Stimulated activated CD4-positive, alpha-beta T cell treated with anti-CD3 and anti-CD28 coated beads, Interleukin-1b, Interleukin-23, amount 100 ng/mL, for 1 hour (primary cell): Measurements from ENCODE around the gene KRTAP13-2.

ENCODE experiments used
- DNase-seq, 2 donors: peaks; one replicate each; pipeline ENCODE4 v3.0.0-alpha.2; 2020; ENCODE audit warnings: low read depth in 2 of 2

Gene KRTAP13-2, protein sequence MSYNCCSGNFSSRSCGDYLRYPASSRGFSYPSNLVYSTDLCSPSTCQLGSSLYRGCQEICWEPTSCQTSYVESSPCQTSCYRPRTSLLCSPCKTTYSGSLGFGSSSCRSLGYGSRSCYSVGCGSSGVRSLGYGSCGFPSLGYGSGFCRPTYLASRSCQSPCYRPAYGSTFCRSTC

DNA sequence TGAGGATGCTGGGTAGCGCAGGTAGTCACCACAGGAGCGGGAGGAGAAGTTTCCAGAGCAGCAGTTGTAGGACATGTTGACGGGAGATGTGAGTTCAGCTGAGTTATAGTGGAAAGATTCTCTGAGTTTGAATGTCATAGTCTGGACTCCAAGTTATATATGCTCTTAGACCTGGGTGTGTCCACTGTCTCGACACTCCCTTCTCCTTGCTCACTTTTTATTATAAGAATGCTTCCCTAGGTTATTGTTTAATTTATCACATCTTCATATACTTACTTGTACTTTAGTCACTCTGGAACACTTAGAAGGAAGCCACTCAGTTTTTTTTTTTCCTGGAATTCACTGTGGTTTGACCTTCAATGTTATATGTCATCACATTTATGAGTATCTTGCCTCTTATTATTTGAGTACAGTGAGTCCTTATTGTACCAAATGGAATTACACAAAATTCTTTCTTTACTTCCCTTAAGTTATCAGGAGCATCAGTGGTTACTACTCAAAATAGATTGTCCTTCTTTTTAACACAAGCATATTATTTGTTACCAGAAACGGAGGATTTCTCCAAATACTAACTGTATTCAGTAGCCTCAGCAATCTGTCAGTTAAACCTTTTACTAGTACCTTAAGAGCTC, at the start of gene KRTAP13-2:
TSS of gene KRTAP13-2 (minus strand) at position 133 of the 632 bp plus-strand sequence. CDS start at position 75, 58 bp downstream.
- no peak for DNase-seq

DNA sequence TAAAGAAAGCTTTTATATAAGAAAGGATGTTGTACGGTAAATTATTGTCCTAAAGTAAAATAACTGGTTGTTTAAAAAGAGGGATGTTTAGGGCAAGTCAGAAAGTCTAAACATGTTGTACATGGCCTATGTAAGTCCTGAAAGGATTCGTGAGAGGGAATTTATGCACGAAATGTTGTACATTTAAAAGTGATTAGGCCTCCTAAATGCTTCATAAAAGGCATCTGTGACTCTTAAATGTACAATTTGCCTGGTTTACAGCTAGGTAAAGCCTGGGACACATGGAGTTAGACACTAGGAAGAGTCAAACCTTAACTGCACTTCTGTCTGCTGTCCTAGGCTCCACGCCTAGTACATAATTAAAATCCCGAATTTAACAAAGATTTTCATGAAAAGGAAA, 43.9 kb upstream of the KRTAP13-2 start:
- no peak for DNase-seq

DNA sequence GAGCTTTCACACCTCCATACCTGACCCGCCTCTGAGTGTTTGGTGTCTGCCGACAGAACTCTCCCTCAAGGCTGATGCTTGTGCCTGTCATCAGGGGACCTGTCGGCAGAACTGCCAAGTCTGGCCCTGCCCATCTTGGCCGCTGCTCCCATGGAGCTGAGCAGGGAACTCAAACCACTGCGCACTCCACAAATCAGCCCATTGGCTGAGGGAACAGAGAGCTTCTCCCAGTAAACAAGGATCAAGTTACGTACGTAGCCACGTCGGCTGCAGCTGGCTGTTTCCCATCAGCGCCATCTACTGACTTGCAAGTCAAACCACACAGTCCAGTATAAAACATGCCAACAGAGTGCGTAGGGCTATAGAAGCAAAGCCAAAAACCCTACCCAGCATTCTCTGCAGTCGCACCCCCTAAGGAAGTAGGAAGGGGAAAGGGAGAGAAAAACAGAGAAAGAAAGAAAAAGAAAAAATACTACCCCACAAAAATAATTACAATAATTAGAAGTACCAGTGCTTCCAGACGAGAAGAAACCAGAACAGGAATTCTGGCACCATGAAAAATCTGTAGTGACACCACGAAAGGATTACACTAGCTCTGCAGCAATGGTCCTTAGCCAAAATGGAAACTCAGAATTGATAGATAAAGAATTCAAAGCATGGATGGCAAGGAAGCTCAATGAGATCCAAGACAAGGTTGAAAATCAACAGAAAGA, 36.9 kb upstream of the KRTAP13-2 start:
- DNase-seq = no peak

DNA sequence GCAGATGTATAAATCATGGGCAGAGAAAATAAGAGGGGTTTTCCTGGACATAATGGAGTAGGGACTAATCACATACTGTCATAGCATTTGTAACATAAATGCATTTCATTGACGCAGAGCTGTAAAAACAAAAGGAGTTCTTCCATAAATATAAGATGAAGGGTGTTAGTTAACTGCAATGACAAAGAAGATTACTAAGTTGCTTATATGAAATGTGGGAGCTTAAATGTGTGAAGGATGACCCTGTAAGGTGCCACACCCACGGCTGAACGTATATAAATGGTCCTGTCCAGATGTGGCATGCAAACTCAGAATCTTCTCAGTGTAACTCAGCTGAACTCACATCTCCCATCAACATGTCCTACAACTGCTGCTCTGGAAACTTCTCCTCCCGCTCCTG, 23.7 kb upstream of the KRTAP13-2 start, which contains the start of gene KRTAP13-1:
TSS of gene KRTAP13-1 (plus strand) at position 301 of the 400 bp plus-strand sequence. CDS start at position 357, 56 bp downstream.
- DNase-seq = no peak

DNA sequence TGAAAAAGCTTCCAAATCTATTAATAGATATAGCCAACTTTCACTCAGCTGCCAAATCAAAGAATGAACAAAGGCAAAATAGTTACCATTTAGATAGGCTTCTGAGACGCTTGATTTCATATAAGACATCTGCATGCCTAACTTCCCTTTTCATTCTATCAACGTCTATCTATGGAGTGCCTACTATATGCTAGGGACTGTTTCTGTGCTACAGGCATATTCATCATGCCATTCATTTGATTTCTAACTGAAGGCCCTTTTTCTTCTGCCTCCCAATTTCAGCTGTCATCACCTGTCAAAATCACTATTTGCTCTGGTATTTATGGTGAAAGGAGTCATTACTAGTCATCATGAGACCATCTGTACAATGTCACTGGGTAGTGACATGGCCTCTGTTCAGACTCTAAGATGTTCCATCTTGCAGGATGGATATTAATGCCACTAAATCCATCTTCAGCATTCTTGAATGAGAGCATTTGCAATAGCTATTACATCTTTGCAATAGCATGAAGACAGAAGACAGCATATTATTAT, 19.5 kb upstream of the KRTAP13-2 start:
- no peak for DNase-seq

DNA sequence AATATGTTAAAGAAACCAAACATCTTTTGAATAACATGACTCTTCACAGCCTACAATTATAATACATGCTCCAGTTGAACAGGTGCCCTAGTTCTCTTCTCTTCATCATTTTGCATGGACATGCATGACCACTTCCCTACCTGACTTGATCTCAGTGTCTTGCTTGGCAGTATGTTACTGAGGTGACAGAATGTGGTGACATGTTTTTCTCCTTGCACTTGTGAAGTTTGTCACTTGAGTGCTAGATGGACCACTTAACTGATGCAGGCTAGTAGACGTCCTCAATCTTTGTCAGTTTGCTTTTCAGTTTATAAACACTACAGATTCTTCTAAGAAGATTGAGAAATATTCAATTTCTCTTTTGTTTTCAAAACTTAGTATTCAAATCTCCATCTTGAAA, 10.1 kb upstream of the KRTAP13-2 start:
- DNase-seq = no peak

DNA sequence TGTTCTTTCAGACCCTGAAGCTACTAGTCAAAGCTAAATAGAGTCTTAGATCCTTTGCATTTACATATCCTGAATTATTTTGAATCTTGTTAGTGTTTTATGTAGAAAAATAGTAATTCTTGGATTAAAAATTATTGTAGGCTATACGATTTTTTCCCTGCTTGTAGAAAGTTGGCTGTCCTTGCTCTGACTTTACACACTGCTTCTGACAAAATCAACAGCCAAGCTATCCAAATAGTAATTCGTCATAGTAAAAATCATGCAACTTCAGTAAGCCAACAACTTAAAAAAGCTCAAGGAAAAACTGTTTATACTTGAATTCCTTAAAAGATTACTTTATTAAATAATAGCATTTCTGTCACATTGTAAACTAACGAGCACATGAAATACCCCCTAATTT, 16.2 kb downstream of the KRTAP13-2 start:
- no peak for DNase-seq

DNA sequence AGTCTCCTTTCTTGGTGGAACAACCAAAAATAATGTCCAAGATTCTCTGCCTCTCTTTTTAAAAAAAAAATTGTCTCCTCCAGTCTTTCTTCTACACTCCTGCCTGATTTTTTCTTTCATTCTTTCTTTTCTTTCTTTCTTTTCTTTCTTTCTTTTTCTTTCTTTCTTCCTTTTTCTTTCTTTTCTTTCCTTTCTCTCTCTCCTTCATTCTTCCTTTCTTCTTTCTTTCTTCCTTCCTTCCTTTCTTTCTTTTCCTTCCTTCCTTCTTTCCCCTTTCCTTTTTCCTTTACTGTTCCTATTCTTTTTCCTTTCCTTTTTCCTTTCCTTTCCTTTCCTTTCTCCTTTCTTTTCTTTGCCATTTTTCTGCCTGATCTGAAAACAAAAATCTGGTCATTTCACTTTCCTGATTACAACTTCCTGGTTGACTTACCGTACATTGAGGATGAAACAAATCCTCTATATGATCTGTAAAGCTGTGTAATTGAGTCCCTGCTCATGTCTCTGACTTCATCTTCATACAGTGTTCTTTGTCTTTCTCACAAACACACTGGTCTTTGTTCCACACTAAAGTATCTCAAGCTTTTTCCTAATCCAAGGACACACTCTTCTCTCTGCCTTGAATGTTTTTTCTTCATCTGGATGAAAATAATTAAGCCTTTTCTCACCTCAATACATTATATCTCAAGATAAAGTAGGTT, 17.6 kb downstream of the KRTAP13-2 start:
- no peak for DNase-seq

DNA sequence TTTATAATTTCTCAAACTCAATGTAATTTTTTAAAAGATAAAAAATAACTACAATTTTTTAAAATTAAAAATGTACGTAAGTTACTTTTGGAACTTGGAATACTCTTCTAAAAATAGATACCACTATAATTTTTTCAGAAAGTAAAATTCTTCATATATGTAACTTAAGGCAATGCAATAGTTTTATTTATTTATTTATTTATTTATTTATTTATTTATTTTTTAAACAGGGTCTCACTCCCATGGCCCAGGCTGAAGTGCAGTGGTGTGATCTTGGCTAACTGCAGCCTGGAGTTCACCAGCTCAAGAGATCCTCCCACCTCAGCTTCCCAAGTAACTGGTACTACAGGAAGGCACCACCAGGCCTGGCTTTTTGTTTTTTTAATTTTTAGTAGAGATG, 20.5 kb downstream of the KRTAP13-2 start:
- DNase-seq = no peak

DNA sequence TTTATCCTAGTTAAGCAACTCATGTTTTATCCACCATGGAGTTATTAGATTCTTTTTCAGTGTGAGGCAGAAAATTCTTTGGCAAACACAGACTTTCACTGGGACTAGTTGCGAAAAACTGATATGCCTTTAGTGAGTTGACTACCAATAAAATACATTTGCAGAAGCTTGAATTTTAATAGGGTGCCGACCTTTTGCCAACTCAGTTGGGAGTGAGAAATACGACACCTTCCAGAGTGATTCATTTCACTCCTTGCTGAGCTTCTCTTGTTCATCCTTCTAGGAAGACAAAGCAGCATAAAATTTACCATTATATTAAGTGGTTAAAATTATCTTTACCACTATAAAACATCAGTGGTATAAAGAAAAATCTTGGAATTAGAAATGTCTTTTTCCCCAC, 22.5 kb downstream of the KRTAP13-2 start:
- DNase-seq = no peak

DNA sequence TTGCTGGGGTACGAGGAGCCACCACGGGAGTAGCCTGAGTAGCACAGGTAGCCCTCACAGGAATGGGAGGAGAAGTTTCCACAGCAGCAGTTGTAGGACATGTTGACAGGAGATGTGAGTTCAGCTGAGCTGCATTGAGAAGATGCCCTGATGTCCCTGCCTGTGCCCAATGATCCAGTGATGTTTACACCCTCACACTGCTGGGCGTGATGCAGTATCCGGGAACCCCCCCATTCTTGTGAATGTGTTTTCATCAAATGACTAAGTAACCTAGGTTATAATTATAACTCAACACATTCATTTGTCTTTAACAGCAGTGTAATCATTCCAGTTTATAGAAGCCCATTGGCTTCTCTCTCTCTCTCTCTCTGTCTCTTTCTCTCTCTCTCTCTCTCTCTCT, 23.6 kb downstream of the KRTAP13-2 start, which contains the start of gene KRTAP23-1:
TSS of gene KRTAP23-1 (minus strand) at position 101 of the 400 bp plus-strand sequence. CDS start at position 101, 0 bp downstream.
- no peak for DNase-seq

DNA sequence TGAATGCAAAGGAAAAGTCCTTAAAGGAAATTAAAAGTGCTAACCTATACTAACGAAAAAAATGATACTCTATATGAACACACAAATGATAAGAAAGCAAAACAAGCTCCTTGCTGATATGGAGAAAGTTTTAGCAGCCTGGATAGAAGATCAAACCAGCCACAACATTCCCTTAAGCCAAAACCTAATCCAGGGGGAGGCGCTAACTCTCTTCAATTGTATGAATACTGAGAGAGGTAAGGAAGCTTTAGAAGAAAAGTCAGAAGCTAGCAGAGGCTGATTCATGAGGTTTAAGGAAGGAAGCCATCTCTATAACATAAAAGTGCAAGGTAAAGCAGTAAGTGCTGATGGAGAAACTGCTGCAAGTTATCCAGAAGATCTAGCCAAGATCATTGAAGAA, 27.1 kb downstream of the KRTAP13-2 start:
- DNase-seq = no peak

DNA sequence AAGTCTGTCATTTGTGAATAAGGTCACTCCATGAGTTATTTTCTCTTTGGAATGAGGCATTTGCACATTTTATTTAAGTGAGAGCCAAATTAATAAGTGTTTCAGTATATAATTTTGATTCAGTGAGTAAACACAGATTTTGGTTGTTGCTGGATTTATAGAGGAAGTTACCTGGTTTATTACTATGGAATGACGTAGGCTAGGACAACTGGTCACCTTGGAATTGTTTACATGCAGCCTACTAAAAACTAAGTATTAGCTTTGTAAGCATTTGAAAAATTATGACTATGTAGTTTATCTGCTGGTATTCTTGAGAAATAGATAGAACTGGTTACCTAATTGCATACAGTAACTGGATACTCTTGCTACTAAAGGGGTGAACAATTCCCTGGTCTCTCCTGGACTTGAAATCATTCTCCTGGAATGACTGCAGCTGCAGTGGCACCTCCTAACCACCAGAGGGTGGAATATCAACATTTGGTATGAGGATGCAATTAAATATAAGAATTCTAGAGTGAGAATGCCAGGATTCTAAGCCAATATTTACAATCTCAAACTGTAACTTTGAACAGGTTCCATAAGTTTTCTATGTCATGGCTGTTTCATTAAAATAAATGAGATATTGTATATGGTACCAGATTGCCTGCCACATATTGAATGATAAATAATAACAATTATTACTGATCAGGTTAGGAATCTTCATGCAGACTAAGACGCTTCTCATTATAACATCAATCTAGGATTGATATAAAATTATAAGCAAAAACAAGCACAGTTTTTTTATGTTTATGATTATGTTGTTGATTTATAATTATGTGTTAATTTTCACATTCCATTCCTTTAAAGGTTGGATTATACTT, 31.1 kb downstream of the KRTAP13-2 start:
- DNase-seq = peak in 1 of 2 donors; percentile 9

DNA sequence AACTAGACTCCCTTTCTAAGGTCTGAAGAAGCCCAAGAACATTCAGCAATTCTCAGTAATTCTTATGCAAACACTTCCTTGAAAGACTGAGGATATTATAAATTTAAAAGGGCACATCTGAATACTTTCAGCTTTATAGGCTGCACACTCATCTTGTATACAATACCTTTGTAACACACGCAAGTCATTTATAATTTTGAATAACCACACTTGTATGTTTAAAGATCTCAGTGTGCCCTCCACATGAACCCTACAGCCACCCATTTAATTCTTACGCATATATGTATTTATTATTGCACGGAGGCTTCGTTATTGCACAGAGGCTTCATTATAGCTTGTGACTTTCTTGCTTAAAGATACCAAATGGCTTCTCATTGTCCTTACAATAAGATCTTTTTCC, 33.4 kb downstream of the KRTAP13-2 start:
- no peak for DNase-seq

DNA sequence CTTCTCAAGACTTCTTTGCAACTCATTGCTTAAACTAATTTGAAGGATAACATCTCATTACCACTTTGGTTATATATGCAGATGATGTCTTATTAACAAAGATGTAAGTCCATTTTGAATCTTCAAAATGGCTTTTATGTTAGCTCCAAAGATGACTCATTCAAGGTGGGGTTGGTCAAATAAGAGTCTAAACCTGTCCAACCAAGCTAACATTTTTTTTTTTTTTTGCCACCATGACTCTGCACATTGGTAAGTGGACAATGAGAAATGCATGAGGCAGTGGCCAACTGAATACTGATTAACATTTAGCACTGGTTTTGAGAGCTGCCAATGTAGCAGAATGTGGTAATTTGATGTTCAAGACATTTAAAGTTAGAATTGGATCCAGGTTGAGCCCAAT, 34.3 kb downstream of the KRTAP13-2 start:
- no peak for DNase-seq

DNA sequence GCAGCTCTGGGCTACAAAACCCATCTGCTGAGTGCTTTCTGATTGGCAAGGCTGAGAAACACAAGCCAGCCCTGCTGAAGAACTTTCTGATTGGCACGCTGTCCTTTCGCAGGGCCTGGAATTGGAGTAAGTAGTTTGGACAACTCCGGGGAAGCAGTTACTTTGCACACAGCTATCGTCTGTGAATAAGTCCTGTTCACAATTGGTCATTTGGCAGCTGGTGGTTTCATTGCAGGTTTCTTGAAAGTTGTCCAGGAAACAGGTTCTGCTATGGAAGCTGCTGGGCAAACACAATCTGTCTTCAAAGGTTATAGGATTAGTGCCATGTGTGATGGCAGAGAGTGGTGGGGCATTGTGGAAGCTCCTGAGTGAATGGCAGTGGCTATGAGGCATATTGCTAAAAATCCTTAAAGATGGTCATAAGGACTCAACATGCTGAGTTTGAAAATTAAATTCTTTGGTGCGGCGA, 34.8 kb downstream of the KRTAP13-2 start, which contains the start of gene KRTAP27-1:
TSS of gene KRTAP27-1 (minus strand) at position 419 of the 469 bp plus-strand sequence. CDS start at position 393, 26 bp downstream.
- no peak for DNase-seq

DNA sequence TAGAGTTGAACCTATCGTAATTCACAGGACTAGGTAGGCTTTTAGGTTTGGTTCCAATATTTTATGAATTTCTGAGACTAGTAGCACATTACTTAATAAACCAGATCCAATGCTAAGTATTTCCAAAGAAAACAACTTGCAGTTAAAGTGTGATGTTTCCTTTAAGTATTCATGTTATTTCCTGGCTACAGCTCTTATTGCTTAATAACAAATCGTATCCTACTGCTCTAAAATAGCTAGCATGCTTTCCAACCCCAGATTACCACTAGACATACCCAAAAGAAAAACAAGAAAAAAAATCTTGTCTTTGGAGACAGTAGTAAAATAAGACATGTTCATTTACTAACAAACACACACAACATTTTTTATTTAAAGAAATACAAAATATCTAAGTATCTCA, 35.5 kb downstream of the KRTAP13-2 start:
- DNase-seq = no peak

DNA sequence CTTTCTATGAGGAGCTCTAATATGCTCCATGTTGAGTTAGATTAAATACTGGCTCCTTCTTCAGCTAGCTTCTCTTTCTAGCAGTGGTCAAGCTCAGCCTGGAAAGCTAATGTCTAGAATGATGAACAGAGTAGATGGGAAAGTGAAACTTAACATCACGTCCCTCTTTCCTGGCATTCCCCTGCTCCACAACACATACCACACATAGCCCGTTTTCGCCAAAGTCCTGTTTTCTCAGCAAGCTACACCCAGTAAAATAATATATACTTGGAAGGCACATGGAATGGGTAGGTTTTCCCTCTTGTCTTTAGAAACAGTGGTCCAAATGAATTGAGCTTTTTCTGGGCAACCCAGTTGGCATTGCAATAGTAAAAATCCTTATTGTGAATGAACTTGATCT, 38.3 kb downstream of the KRTAP13-2 start:
- DNase-seq = no peak

DNA sequence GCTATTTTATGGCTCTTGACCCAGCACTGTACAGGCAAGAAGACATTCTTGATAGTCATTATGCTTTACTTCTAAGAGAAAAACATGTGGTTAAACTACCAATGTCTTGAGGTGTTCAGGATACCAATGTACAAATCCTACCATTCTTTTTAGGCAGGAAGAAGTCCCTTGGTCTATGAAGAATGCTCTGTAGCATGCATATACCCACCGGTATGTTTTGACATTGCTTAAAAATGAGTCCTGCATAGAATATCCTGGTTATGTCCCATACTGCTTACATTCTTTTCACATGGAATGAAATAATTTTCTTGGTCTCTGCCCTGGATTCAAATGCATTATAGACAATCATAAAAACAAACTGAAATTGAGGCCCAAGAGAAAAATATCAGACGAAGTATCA, 39.4 kb downstream of the KRTAP13-2 start:
- no peak for DNase-seq

DNA sequence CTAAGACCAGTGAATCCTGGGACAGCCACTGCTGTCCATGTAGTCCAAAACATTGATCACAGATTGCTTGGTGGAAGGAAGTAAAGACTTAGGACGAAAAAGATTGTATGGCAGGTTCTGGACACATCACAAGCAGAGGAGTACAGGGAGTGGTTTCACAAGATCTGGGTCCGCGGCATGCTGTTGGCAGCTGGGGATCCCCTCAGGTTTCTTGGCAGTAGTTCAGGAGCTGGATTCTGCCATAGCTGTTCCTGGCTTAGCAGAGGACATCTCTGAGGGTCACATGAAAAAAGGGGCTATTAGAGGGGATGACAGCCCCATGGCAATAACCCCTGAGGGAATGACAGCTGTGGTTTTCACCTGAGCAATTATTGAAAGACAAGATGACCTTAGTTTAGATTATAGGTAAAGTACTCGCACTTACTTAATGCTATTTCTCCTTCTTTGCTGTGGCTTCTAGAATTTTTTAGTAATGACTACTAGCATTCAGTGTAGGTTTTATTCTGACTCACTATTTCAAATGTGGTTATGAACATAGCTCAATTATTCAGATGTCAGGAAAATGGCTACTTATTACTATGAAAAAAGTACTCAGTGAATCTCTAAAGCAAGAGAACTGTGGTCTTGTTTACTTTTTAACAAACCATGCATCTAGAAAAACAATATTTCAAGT, 42.7 kb downstream of the KRTAP13-2 start:
- DNase-seq = no peak
